CD4-positive, alpha-beta T cell treated with Interleukin-21 for 1 hour (primary cell): ENCODE measurements around the gene CTIF.

Experiments used
- DNase-seq: peaks from one replicate; pipeline ENCODE4 v3.0.0-alpha.2; 2020

CTIF gene

DNA sequence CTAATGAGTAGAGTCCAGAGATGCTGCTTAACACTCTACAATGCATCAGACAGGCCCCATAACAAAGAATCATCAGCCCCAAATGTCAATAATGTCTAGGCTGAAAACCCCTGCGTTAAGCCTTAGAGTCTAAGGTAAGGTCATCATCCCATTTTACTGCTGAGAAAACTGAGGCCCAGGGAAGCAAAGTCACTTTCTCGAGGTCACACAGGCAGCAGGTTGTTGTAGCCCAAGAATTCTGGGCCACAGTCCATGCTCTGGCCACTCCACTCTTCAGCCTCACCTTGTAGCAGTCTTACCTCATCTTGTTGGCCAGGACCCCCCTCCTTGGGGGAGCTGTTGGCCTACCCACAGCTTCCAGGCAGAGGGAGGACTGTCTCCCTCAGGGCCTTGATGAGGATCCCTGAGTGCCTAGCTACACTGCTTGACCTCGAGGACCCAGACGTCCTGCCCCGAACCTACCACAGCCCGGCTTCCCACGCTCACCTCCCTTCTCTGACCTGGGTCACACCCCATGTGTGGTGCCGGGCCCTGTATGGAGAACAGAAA is 357.6 kb downstream of the CTIF start:
- no peak for DNase-seq

DNA sequence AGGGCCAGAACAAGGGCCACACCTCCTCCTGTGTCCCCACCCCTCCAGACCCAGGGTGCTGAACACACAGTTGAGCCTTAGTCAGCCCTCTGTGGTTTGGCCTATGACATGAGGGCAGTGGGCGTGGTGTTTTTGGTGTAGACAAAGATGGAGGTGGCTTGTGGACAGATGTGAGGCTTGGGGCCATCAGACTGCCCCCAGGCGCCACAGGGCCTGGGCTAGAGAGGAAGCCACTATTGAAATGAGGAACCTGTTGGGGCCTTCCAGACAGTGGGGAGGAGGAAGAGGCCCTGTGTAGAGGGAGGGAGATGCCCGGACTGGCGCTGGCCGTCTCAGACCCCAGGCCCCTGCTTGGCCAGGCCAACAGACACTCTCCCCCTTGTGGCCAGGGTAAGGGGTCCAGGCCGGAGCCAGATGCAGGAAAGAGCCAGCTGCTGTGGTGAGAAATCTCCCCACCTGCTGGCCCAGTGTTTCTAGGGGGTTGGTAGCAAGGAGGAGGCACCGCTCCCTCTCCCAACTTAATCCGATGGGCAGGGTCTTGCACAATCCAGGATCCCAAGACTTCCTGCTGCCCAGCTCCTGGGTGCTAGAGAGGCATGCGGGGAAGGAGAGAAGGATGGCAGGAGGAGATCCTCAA is 358.2 kb downstream of the CTIF start:
- DNase-seq: peak; percentile 47

GRCh38 chr18:48897531-48897930 is 358.7 kb downstream of the CTIF start:
- DNase-seq: no peak

GRCh38 chr18:48898521-48898920 is 359.7 kb downstream of the CTIF start:
- DNase-seq: no peak

GRCh38 chr18:48899558-48900174 is 360.8 kb downstream of the CTIF start:
- no peak for DNase-seq

- no peak for DNase-seq
Observed at GRCh38 chr18:48900469-48900868, 361.6 kb downstream of the CTIF start.

- no peak for DNase-seq
Observed at GRCh38 chr18:48901145-48902022, 362.6 kb downstream of the CTIF start.

DNA sequence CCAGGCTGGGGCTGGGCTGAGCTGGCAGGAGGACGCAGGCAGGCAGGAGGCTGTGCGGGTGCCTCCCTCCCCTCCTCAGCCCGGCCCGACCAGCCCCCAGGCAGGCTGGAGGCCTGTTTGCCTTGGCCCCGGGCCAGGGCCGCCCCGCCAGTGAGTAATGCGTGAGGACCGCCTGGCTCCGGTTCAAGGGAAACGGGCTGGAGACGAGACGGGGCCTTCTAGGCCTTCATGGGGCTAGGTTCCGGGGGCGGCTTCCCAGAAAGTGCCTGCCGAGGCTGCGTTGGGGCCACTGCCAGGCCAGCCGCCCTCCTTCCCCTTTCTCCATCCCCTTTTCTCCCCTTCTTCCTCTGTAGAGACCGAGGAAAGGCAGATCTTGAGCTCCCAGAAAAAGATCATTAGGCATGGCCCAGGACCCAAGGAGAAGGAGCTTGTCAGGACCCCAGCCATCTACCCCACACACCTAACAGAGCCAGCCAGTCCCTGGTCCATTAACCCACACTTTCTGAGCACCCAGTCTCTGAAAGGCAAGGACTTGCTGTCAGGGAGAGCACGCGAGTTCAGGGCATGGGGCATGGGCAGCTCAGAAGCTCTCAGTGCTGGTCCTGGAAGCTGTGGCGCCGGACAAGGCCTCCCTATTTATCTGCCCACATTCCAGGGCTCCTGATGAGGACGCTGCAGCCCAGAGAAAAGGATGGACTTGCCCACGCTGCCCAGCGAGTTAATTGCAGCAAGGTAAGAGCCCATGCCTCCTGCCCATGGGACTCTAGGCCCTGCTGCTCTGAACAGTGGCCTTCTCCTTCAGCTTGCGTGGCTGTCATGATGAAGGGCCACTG is 363.4 kb downstream of the CTIF start:
- DNase-seq: no peak

DNA sequence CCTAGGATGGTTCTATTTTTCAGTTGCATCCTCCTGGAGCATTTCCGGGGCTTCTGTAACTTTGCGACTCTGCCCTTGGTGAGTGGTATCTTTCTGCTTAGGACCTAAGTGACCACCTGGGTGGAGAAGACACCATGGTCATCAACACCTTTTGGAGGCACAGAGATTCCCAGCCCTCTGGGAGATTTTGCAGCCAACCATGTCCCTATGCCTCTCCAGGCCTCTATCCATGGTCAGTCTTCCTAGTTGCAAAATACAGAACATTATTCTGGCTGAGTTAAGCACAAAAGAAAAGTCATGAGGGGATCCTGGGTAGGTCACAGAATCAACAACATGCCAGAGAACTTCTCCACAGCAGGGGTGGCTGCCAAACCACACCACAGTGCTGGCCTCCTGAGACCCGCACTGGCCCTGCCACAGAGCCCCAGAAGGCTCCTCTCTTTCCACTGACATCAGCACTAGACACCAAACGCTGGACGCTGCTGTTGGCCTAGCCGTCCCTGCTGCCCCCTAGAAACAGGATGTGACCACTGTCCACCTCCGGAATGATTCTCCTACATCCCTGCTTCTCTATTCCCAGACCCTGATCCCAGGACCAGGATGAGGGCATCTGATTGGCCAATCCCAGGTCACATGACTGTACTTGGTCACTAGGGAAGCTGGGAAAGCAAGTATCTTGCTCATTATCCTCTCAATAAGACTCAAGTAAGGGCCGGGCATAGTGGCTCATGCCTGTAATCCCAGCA is 364.2 kb downstream of the CTIF start:
- DNase-seq: no peak

GRCh38 chr18:48904091-48904490 is 365.3 kb downstream of the CTIF start:
- DNase-seq: no peak

GRCh38 chr18:48904847-48905394 is 366.1 kb downstream of the CTIF start:
- no peak for DNase-seq

DNA sequence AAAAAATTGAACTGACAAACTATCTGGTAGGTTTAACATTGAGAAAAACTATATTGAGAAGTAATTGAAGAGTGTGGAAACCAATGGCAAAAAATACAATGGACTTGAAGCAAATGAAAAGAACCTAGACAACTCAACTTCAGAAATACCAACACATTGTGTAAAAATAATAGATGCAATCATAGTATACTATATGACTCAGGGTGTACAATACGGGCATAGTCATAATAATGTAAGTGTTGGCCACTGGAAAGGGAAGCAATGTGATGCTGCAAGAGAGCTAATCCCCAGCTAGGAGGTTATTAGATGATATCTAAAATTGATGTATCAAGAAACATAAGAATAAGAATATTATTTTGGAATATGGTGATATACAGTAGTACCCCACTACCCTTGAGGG is 366.7 kb downstream of the CTIF start:
- DNase-seq: no peak

DNA sequence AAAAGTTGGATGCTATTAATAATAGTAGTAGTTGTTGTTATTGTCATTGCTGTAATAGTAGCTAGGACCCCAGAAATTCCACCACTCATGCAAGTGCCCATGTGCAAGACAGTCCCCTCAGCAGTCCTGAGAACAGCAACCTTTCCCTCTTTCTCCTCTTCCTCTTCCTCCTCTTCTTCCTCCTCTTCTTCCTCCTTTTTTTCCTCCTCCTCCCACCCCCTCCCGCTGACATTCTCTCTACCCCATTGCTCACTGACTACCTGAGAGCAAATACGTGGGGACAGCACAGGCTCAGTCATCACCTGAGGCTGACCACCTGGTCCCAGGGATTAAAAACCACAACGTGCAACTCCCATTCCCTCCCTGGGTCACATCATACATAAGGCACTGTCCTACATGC is 370.1 kb downstream of the CTIF start:
- DNase-seq: no peak

GRCh38 chr18:48909721-48910120 is 370.9 kb downstream of the CTIF start:
- no peak for DNase-seq

GRCh38 chr18:48910972-48911545 is 372.2 kb downstream of the CTIF start:
- no peak for DNase-seq
